ENCODE results near the gene BLOC1S1.

The BLOC1S1 gene

GRCh38 chr12:55715833-55716581 lies at the start of gene BLOC1S1:
BLOC1S1 (plus strand) TSS chr12:55716046; CDS start chr12:55716052, 6 bp downstream.
- DNase-seq (ENCODE audit: low spot score) = peak; percentile 95

GRCh38 chr12:55666508-55666907 lies 49.3 kb upstream of the BLOC1S1 start:
- DNase-seq (ENCODE audit: low spot score) = no peak

GRCh38 chr12:55670276-55670675 lies 45.6 kb upstream of the BLOC1S1 start:
- no peak for DNase-seq (ENCODE audit: low spot score)

- no peak for DNase-seq (ENCODE audit: low spot score)
Observed at GRCh38 chr12:55671746-55672145, 44.1 kb upstream of the BLOC1S1 start.

- DNase-seq (ENCODE audit: low spot score) = no peak
Observed at GRCh38 chr12:55673638-55674037, 42.2 kb upstream of the BLOC1S1 start.

- no peak for DNase-seq (ENCODE audit: low spot score)
Observed at GRCh38 chr12:55675666-55676065, 40.2 kb upstream of the BLOC1S1 start.

- DNase-seq (ENCODE audit: low spot score) = no peak
Observed at GRCh38 chr12:55676707-55677106, 39.1 kb upstream of the BLOC1S1 start.

GRCh38 chr12:55679691-55680090 lies 36.2 kb upstream of the BLOC1S1 start:
- DNase-seq (ENCODE audit: low spot score) = peak; percentile 17

GRCh38 chr12:55681142-55682077 lies 34.4 kb upstream of the BLOC1S1 start:
- DNase-seq (ENCODE audit: low spot score) = peak; percentile 64

GRCh38 chr12:55682087-55682796 lies 33.6 kb upstream of the BLOC1S1 start:
- no peak for DNase-seq (ENCODE audit: low spot score)

GRCh38 chr12:55683676-55684075 lies 32.2 kb upstream of the BLOC1S1 start:
- DNase-seq (ENCODE audit: low spot score) = peak; percentile 12

- DNase-seq (ENCODE audit: low spot score) = peak; percentile 49
Observed at GRCh38 chr12:55684761-55685370, 31.0 kb upstream of the BLOC1S1 start.

- peak; percentile 56 for DNase-seq (ENCODE audit: low spot score)
Observed at GRCh38 chr12:55685671-55686070, 30.2 kb upstream of the BLOC1S1 start.

GRCh38 chr12:55686366-55687010 lies 29.4 kb upstream of the BLOC1S1 start:
- no peak for DNase-seq (ENCODE audit: low spot score)

- DNase-seq (ENCODE audit: low spot score) = no peak
Observed at GRCh38 chr12:55687746-55688145, 28.1 kb upstream of the BLOC1S1 start.

GRCh38 chr12:55688716-55689655 lies 26.9 kb upstream of the BLOC1S1 start:
- DNase-seq (ENCODE audit: low spot score) = no peak

GRCh38 chr12:55692631-55693322 lies 23.1 kb upstream of the BLOC1S1 start:
- DNase-seq (ENCODE audit: low spot score) = no peak

GRCh38 chr12:55693323-55694187 lies 22.3 kb upstream of the BLOC1S1 start:
- no peak for DNase-seq (ENCODE audit: low spot score)

- no peak for DNase-seq (ENCODE audit: low spot score)
Observed at GRCh38 chr12:55694188-55694515, 21.7 kb upstream of the BLOC1S1 start.
